Measurements from ENCODE around the gene TUBB4B. TPM values are rescaled to one million over a fixed set of nuclear protein-coding genes. Genes with fewer than 3 reads are reported as not detected.
"Not testable (repeated sequence)": the region's sequence is repeated elsewhere in the genome, so short reads cannot be mapped to it uniquely, and the experiment has no call there.

Gene TUBB4B
- total RNA-seq, 4 donors from 2014 or later, result 317 to 604 (median 408) TPM

DNA sequence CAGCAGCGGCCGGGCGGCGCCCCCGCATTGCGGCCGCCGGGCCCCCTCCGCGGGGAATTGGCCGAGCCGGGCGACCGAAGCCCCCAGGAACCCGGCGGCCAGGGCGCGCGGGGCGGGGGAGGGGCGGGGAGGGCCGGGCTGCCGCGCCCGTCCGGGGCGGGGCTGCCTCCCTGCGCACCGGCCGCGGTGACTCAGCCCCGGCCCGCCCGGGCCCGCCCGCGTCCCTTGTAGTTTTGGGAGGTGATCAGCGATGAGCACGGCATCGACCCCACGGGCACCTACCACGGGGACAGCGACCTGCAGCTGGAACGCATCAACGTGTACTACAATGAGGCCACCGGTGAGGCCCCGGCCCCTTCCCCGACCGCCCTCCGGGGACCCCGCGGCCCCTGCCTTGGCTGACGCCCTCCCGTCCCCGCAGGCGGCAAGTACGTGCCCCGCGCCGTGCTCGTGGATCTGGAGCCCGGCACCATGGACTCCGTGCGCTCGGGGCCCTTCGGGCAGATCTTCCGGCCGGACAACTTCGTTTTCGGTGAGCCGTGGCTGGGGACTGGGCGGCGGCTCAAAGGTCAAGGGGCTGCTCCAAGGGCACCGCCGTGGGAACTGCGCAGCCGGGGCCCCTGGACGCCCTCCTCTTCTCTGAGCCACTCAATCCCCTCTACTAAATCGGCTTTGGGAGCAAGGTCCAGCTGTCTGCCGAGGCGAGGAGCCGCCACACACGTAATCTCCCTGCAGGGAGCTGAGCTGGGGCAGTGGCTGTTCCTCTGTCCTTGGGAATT lies 592 bp downstream of the TUBB4B start:
- peak overlapping the region; percentile 73 for H3K4me3 ChIP-seq (ENCODE audit: low read depth, poor library complexity, severe bottlenecking)
- intact Hi-C loops (cut with DNase I; ENCODE audit: low total_unique reads), result no loop called here
- 0 to 4% methylated on average over 12 to 58 of the region's 83 CpGs for whole genome bisulfite sequencing, 2 donors
- TF ChIP-seq POLR2A (IDR thresholded peaks at IDR 0.05), result no peak
- peak; percentile 57 to 95 for DNase-seq (ENCODE audit: low spot score in 2 of 2)

DNA sequence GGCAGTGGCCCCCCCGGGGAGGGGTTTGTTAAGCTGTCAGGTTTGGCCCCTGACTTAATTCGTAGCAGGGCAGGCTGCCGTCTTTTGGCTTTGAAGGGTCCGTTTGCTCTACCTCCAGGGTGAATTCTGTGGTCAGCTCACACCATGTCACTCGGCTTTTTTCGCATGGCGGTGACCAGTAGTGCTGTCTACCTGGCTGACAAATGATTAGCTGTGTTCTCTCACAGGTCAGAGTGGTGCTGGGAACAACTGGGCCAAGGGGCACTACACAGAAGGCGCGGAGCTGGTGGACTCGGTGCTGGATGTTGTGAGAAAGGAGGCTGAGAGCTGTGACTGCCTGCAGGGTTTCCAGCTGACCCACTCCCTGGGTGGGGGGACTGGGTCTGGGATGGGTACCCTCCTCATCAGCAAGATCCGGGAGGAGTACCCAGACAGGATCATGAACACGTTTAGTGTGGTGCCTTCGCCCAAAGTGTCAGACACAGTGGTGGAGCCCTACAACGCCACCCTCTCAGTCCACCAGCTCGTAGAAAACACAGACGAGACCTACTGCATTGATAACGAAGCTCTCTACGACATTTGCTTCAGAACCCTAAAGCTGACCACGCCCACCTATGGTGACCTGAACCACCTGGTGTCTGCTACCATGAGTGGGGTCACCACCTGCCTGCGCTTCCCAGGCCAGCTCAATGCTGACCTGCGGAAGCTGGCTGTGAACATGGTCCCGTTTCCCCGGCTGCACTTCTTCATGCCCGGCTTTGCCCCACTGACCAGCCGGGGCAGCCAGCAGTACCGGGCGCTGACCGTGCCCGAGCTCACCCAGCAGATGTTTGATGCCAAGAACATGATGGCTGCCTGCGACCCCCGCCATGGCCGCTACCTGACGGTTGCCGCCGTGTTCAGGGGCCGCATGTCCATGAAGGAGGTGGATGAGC lies 1.4 kb downstream of the TUBB4B start:
- H3K4me3 ChIP-seq (ENCODE audit: low read depth, poor library complexity, severe bottlenecking), result peak overlapping the region; percentile 73
- DNase-seq (ENCODE audit: low spot score in 2 of 2), result no peak
- intact Hi-C loops (cut with DNase I; ENCODE audit: low total_unique reads), result no loop called here
- 64 to 78% methylated on average over 32 to 36 of the region's 36 CpGs for WGBS, 2 donors
- TF ChIP-seq POLR2A (IDR thresholded peaks at IDR 0.05), result no peak
- TF ChIP-seq, protein P1, sequence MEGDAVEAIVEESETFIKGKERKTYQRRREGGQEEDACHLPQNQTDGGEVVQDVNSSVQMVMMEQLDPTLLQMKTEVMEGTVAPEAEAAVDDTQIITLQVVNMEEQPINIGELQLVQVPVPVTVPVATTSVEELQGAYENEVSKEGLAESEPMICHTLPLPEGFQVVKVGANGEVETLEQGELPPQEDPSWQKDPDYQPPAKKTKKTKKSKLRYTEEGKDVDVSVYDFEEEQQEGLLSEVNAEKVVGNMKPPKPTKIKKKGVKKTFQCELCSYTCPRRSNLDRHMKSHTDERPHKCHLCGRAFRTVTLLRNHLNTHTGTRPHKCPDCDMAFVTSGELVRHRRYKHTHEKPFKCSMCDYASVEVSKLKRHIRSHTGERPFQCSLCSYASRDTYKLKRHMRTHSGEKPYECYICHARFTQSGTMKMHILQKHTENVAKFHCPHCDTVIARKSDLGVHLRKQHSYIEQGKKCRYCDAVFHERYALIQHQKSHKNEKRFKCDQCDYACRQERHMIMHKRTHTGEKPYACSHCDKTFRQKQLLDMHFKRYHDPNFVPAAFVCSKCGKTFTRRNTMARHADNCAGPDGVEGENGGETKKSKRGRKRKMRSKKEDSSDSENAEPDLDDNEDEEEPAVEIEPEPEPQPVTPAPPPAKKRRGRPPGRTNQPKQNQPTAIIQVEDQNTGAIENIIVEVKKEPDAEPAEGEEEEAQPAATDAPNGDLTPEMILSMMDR (IDR thresholded peaks at IDR 0.05), result no peak

DNA sequence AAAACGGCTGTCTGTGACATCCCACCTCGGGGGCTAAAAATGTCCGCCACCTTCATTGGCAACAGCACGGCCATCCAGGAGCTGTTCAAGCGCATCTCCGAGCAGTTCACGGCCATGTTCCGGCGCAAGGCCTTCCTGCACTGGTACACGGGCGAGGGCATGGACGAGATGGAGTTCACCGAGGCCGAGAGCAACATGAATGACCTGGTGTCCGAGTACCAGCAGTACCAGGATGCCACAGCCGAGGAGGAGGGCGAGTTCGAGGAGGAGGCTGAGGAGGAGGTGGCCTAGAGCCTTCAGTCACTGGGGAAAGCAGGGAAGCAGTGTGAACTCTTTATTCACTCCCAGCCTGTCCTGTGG lies 2.2 kb downstream of the TUBB4B start:
- H3K4me3 ChIP-seq (ENCODE audit: low read depth, poor library complexity, severe bottlenecking); DNase-seq (ENCODE audit: low spot score in 2 of 2); intact Hi-C loops (cut with DNase I; ENCODE audit: low total_unique reads): not testable (repeated sequence)
- WGBS, 2 donors, result 75 to 84% methylated on average over 18 of the region's 18 CpGs

DNA sequence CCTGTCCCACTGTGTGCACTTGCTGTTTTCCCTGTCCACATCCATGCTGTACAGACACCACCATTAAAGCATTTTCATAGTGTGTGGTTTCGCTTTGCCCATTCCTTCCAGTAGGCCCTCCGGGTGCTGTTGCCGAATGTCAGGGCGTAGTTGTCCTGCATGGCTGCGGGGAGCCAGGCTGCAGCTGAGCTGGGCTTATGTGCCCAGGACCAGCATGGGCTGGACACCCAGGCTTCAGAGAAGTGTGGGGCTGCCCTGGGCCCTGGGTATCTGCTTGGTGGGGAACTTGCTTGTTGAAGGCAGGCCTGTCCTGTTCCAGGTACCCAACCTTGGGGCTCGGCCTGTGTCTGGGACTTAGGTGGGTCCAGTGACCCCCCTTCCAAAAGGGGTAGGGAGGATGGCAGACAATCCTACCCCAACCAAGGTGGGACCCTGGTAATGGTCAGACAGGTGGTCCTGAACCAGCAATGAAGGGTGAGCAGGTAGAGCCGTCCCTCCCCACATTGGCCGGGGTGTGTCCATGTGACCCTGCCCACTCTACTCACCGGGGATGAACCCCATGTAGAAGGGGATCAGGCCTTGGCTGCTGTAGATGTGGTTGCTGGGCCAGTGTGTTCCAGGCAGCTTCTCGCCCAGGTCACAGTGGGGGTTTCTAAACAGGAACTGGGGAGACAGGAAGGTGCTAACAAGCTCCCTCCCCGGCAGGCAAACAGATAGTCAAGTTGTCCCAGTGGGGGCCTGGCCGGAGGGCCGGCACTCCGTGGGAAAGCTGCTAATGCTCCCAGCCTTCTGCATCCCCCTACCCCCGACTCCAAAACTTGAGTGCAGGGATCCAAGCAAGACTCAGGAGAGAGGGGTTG lies 2.8 kb downstream of the TUBB4B start:
- TF ChIP-seq, protein P1 (IDR thresholded peaks at IDR 0.05), result no peak
- no peak for TF ChIP-seq POLR2A (IDR thresholded peaks at IDR 0.05)
- WGBS, 2 donors, result 47 to 75% methylated on average over 13 to 14 of the region's 15 CpGs
- no peak overlapping the region for H3K4me3 ChIP-seq (ENCODE audit: low read depth, poor library complexity, severe bottlenecking)
- DNase-seq (ENCODE audit: low spot score in 2 of 2), result no peak
- intact Hi-C loops (cut with DNase I; ENCODE audit: low total_unique reads), result no loop called here

DNA sequence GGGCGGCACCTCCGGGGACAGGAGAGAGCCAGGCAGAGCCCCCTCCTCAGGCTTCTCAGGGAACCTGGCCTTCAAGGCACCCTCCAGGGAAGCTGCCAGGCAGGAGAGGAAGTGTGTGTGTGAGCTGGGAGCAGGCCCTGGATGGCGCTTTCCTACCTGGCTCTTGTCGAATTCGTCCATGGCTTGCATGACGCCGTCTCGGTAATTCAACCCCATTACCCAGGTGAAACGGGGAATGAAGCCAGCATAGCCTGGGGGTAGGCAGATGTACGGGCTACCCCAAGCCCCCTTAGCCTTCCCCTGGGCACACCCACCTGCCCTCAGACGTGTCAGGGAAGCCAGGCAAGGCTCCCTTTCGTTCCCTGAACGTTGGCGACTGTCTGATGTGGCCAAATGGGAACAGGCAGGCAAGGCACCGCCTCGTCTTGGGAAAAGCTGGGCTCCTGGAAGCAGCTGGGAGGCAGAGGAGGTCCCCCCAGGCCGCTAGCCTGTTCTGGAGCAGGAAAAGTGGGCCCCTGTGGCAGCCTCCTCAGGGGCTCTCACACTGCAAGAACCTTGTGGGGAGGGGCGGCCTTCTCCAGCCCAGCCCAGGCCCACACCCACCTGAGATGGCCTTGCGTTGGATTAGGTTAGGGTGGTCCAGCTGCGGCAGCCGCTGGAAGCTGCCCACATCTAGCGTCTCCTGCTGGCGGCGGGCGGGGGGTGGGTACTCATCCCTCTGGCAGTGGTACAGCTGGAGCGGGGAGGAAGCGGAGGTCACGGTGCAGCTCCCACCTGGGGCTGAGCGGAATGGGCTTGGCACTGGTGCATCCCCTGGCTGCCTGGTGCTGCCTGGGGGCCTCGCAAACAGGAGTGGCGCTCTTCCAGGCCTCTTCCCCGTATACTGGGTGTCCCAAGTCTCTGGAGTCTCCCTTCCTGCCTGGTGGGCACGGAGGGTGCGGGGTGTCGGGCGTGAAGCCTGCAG lies 3.7 kb downstream of the TUBB4B start:
- no peak overlapping the region for H3K4me3 ChIP-seq (ENCODE audit: low read depth, poor library complexity, severe bottlenecking)
- DNase-seq (ENCODE audit: low spot score in 2 of 2), result no peak
- intact Hi-C loops (cut with DNase I; ENCODE audit: low total_unique reads), result no loop called here
- TF ChIP-seq POLR2A (IDR thresholded peaks at IDR 0.05), result no peak
- TF ChIP-seq, protein P1 (IDR thresholded peaks at IDR 0.05), result no peak
- 44 to 48% methylated on average over 26 to 27 of the region's 36 CpGs for WGBS, 2 donors

All from lower leg skin (tissue), 4 donors.